ENCODE data around the gene TDRD1. TPM values are rescaled to one million over a fixed set of nuclear protein-coding genes. Genes with fewer than 3 reads are reported as not detected.

The TDRD1 gene
- total and polyA plus RNA-seq, 9 of the 15 experiments (the other 6 are each of a cell fraction or from before 2014, with no cell fraction given): not detected

- no peak for TF ChIP-seq HOMEZ (CRISPR knock-in tag; IDR thresholded peaks at IDR 0.05)
- TF ChIP-seq ZNF740 (CRISPR knock-in tag; IDR thresholded peaks at IDR 0.05): no peak
- TF ChIP-seq ZNF740 (tag; IDR thresholded peaks at IDR 0.05): no peak
- no peak for TF ChIP-seq ZNF280A (IDR thresholded peaks at IDR 0.05; ENCODE audit: low read depth, partially characterized antibody)
- no peak for TF ChIP-seq TCFL5 (CRISPR knock-in tag; conservative IDR thresholded peaks at IDR 0.05)
Measured at GRCh38 chr10:114206902-114207301, 27.7 kb downstream of the TDRD1 start (continued).

GRCh38 chr10:114207349-114207748 lies 28.2 kb downstream of the TDRD1 start:
- FAIRE-seq (no peak), DNase-seq (ENCODE audit: extremely low read depth in 1 of 4, low spot score in 3 of 4) (no peak)

More at GRCh38 chr10:114207349-114207748, 28.2 kb downstream of the TDRD1 start:
- 0% methylated on average over 1 of the region's 1 CpG for WGBS (ENCODE audit: insufficient coverage, low coverage, missing lambda C conversion rate)
- no peak for ATAC-seq
- Histone ChIP-seq H3K27ac (ENCODE audit: extremely low read depth, low read depth, low read length) (no peak overlapping the region), H2AFZ (ENCODE audit: low read depth, low read length) (no peak overlapping the region), H3K36me3 (ENCODE audit: control insufficient read depth, insufficient read depth, low read length) (no peaks in the 10 kb centered on the region), H3K4me1 (replicated peaks in 1 of 2; ENCODE audit: control insufficient read depth in 2 of 2, insufficient read depth in 2 of 2, low read length in 2 of 2) (no peaks in the 10 kb centered on the region), H3K9me1 (ENCODE audit: control insufficient read depth, insufficient read depth, low read length) (no peaks in the 10 kb centered on the region), H3K9me3 (replicated peaks; ENCODE audit: control insufficient read depth, insufficient read depth, low read depth, low read length) (no peaks in the 10 kb centered on the region), H3K4me2 (ENCODE audit: insufficient read depth, low read length) (no peak overlapping the region), H3K79me2 (ENCODE audit: control insufficient read depth, insufficient read depth, low read length) (no peaks in the 10 kb centered on the region), H3K27me3 (ENCODE audit: control insufficient read depth in 2 of 2, insufficient read depth in 2 of 2, low read length in 2 of 2) (no peaks in the 10 kb centered on the region; a peak in 1 of 5 replicates), H4K20me1 (replicated peaks; ENCODE audit: control insufficient read depth, insufficient read depth, low read length) (no peaks in the 10 kb centered on the region), H3K4me3 (no peak overlapping the region), H3K9ac (ENCODE audit: insufficient read depth in 1 of 2, low read depth in 2 of 2, low read length in 2 of 2) (no peak overlapping the region)
- intact Hi-C loops (cut with micrococcal nuclease): no loop called here
- ChIA-PET CTCF (ENCODE audit: low intra/inter-chr PET ratio) (no interaction called here), POLR2A (no interaction called here)
- BruUV-seq (replicated peaks): no TSS peak
- in situ Hi-C loops (cut with MboI): no loop called here
